Lower leg skin (tissue), 4 donors: Measurements from ENCODE around the gene CREB3L1. TPM values are rescaled to one million over a fixed set of nuclear protein-coding genes. Genes with fewer than 3 reads are reported as not detected.

Experiments
- DNase-seq, 2 donors: peaks; one replicate each; pipeline ENCODE4 v3.0.0-alpha.2; 2019; ENCODE audit warnings: low spot score in 2 of 2
- H3K4me3 ChIP-seq: fragments of 200-600 bp; sonication (generic); 2 replicates; pipeline ENCODE4 v1.5.1; 2017; ENCODE audit warnings: mild to moderate bottlenecking, low read depth; ENCODE audit not compliant: poor library complexity, severe bottlenecking
- POLR2A ChIP-seq, 2 donors: fragments of 450-650 bp; IDR thresholded peaks; one replicate each; pipeline ENCODE4 v1.6.1; 2016 to 2017; ENCODE audit warnings: antibody characterized with exemption in 2 of 2, mild to moderate bottlenecking in 1 of 2, moderate library complexity in 1 of 2
- WGBS, 2 donors: methylation state at CpG; one replicate each; pipeline ENCODE4 v1.1.5; 2018; 5-methylcytosine and 5-hydroxymethylcytosine counted together
- intact Hi-C: fragments of 100-400 bp; cut with DNase I; formaldehyde crosslinking; loops from one replicate; pipeline ENCODE4 v1.15.0; 2023; ENCODE audit warnings: low total_unique reads
- total RNA-seq, 4 donors: library from RNA; depleted of rRNA; stranded (reverse); fragments of >200 nt; gene quantifications; one replicate each; pipeline ENCODE4 v1.1.0, GENCODE V29; 2016
- TF ChIP-seq, protein P1 (sequence below), 3 donors: fragments of 450-650 bp; IDR thresholded peaks; one replicate each; pipeline ENCODE4 v1.5.1; 2016; ENCODE audit warnings: antibody characterized with exemption in 3 of 3, mild to moderate bottlenecking in 3 of 3, moderate library complexity in 2 of 3

CREB3L1 gene
- total RNA-seq, 4 donors from 2014 or later = 0.15 to 2.3 (median 0.54) TPM

DNA sequence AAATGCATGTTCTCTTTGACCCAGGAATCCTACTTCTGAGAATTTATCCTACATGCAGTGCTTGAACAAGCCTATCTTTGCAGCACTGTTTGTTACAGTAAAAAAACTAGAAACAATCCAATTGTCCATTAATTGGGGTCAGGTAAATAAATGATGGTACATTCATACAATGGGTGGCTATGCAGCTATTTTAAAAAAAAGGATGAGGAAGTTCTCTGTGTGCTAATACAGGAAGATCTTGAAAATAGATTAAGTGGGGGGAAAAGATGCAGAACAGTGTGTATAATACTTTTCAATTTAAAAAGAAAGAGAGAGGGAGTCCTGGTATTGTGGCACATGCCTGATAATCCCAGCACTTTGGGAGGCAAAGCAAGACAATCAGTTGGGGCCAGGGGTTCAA lies 9.5 kb upstream of the CREB3L1 start:
- no peak for DNase-seq
- intact Hi-C loops = no loop called here
- H3K4me3 ChIP-seq = no peak overlapping the region
- TF ChIP-seq POLR2A (IDR thresholded peaks at IDR 0.05) = no peak
- TF ChIP-seq, protein P1, sequence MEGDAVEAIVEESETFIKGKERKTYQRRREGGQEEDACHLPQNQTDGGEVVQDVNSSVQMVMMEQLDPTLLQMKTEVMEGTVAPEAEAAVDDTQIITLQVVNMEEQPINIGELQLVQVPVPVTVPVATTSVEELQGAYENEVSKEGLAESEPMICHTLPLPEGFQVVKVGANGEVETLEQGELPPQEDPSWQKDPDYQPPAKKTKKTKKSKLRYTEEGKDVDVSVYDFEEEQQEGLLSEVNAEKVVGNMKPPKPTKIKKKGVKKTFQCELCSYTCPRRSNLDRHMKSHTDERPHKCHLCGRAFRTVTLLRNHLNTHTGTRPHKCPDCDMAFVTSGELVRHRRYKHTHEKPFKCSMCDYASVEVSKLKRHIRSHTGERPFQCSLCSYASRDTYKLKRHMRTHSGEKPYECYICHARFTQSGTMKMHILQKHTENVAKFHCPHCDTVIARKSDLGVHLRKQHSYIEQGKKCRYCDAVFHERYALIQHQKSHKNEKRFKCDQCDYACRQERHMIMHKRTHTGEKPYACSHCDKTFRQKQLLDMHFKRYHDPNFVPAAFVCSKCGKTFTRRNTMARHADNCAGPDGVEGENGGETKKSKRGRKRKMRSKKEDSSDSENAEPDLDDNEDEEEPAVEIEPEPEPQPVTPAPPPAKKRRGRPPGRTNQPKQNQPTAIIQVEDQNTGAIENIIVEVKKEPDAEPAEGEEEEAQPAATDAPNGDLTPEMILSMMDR (IDR thresholded peaks at IDR 0.05) = no peak

DNA sequence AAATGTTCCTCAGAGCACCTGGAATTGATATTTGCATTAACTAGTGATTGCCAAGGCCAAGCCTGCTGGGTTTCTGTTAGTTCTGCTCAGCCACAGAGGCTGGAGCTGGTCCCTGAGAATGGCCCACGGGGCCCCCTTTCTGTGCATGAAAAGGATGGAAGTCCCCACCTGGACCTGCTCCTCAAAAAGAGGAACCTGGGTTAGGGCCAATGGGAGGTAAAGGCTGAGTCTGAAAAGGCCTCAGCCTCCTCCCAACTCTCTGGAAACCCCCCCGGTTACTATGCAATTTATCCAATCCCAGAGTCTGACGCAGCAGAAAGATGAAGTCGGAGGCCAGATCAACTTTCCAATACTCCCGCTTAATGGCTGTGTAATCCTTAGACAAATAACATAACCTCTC lies 6.8 kb upstream of the CREB3L1 start:
- WGBS, 2 donors = 84 to 86% methylated on average over 5 of the region's 5 CpGs
- DNase-seq = no peak
- intact Hi-C loops = no loop called here
- TF ChIP-seq POLR2A (IDR thresholded peaks at IDR 0.05) = no peak
- TF ChIP-seq, protein P1 (IDR thresholded peaks at IDR 0.05) = no peak
- H3K4me3 ChIP-seq = no peak overlapping the region

DNA sequence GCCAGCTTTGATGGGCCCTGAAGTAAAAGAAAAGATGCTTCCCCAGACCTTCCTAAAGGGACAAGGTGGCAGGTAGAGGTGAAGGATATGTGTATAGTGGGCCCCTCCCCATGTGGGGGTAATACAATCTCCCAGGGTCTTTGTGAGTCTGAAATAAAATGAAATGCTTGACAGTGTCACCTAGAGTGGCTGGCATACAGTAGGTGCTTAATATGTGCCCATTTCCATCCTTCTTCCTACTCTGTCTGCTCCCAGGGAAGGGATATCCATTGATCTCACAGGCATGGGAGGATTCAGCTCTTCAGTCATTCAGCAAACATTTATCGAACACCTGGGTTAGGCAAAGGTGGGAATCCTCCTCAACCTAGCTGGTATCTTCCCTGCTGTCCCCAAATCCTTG lies 6.1 kb upstream of the CREB3L1 start:
- WGBS, 2 donors = 85 to 100% methylated on average over 1 of the region's 1 CpG
- intact Hi-C loops = no loop called here

DNA sequence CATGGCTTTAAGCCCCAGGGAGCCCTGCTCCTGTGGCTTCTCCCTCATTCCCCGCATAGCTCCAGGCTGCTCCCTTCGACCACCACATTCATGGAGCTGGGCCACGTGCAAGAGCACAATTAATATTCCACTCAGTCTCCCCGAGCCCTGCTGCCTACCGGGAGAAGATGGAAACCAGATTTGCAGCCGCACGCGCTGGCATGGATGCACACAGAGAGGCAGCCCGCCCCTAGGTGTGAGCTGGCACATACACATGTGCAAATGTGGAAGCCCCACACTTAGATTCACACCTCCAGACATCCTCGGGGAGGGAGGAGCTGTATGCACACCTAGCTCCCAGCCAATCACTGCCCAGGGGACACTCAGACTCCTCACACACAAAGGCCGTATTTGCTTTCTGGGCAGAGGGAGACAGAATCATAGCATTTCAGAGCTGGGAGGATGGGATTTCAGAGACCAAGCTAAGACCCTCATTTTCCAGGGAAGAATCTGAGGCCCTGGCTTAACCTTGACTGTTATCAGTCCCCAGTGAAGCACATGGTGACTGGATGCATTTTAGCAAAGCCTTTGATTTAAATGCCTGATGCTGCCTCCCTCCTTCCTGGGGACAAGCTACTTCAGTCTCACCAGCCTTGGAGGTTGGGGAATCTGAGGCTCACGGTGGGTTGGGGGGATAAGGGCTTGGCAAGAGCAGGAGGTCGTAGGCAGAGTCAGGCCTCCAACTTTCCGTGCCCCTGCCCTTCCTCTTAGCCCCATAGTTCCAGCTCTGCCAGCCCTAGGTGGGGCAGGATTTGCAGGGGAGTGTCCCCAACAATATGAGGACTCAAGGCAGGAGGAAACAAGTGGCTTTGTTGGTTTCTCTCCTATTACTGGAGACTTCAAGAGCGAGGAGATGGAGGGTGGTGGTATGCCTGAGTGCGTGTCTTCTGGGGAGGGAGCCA lies 5.3 kb upstream of the CREB3L1 start:
- WGBS, 2 donors = 58 to 64% methylated on average over 15 to 16 of the region's 16 CpGs
- intact Hi-C loops = no loop called here
- TF ChIP-seq, protein P1 (IDR thresholded peaks at IDR 0.05) = no peak
- no peak for TF ChIP-seq POLR2A (IDR thresholded peaks at IDR 0.05)
- DNase-seq = no peak
- no peak overlapping the region for H3K4me3 ChIP-seq

More for the DNA sequence above, 6.1 kb upstream of the CREB3L1 start:
- no peak for DNase-seq
- no peak for TF ChIP-seq POLR2A (IDR thresholded peaks at IDR 0.05)
- TF ChIP-seq, protein P1 (IDR thresholded peaks at IDR 0.05) = no peak
- no peak overlapping the region for H3K4me3 ChIP-seq

DNA sequence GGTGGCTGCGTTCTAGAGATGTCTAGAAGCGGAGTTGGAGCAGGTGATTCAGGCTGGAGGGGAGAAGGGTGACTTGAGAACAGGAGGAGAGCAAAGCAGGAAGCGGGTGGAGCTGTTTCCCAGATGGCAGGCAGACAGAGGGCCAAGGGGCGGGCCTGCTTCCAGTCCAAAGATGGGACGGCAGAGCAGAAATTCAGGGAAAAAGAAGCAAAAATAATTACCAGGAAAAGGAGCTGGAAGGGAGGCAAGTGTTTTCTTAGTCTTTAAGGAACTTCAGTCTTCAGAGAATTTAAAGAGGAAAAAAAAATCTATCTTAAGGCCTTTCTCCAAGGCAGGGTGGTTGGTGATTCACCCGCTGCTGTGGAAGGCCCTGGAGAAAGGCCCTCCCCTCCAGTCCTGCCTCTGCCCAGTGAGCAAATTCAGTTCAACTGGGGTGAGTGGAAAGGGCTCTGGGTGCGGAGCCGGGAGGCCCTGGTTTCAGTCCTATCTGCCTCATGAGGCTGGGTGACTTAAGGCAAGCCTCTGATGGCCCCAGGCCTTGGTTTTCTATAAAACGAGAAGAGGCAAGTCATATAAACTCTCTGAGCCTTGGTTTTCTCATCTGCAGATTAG lies 4.5 kb upstream of the CREB3L1 start:
- no peak overlapping the region for H3K4me3 ChIP-seq
- no peak for DNase-seq
- intact Hi-C loops = no loop called here
- TF ChIP-seq, protein P1 (IDR thresholded peaks at IDR 0.05) = no peak
- WGBS, 2 donors = 18 to 23% methylated on average over 9 of the region's 9 CpGs
